Right cardiac atrium (tissue), 5 donors: ENCODE results near the gene PREP. TPM values are rescaled to one million over a fixed set of nuclear protein-coding genes. Genes with fewer than 3 reads are reported as not detected.
"Not testable (repeated sequence)": the region's sequence is repeated elsewhere in the genome, so short reads cannot be mapped to it uniquely, and the experiment has no call there.

ENCODE experiments used
- ATAC-seq, 2 donors: fragments of 200-7000 bp; cut with Tn5 transposase; one replicate each; pipeline versions ENCODE4 v1.8.0 to v1.9.1; 2020; ENCODE audit warnings: moderate library complexity in 2 of 2, mild to moderate bottlenecking in 1 of 2
- DNase-seq, 3 donors: peaks; one replicate each; pipeline ENCODE4 v3.0.0-alpha.2; 2020
- H3K27ac ChIP-seq: one replicate; pipeline ENCODE4 v1.5.1; 2013; ENCODE audit warnings: mild to moderate bottlenecking, low read length, control low read depth, moderate library complexity
- H3K27me3 ChIP-seq: one replicate; pipeline ENCODE4 v1.6.1; 2013; ENCODE audit not compliant: control insufficient read depth, insufficient read depth
- H3K4me1 ChIP-seq: one replicate; pipeline ENCODE4 v1.6.1; 2013; ENCODE audit warnings: low read length; ENCODE audit not compliant: control insufficient read depth, insufficient read depth
- H3K4me3 ChIP-seq: one replicate; pipeline ENCODE4 v1.5.1; 2013; ENCODE audit warnings: low read length, control low read depth
- H3K9me3 ChIP-seq: one replicate; pipeline ENCODE4 v1.6.1; 2013; ENCODE audit warnings: low read length; ENCODE audit not compliant: control insufficient read depth
- WGBS: extraction: QIAGEN DNeasy Blood & Tissue Kit; methylation state at CpG from one replicate; pipeline ENCODE4 v1.1.7; 2013; 5-methylcytosine and 5-hydroxymethylcytosine counted together
- intact Hi-C, 4 donors: fragments of 100-400 bp; cut with DNase I; formaldehyde crosslinking; loops; one replicate each; pipeline versions ENCODE4 v1.11.0 to v1.14.0; 2022 to 2023
- polyA plus RNA-seq: library from polyadenylated mRNA; stranded (reverse); fragments of 200-250 nt; gene quantifications from one replicate; pipeline ENCODE4 v1.2.3, GENCODE V29; 2013
- total RNA-seq, 4 donors: library from RNA; stranded (reverse); fragmentation: NEBNext Ultra II Directional; extraction: Animal tissue kit (Norgen Biotek cat#: 25700); gene quantifications; one replicate each; pipeline ENCODE4 v1.2.1, GENCODE V29; 2021
- donor health status: healthy with polysubstance abuse.
- donor health status: DM: no; HTN: yes; CAD: no.
- donor health status: DM: no; HTN: no; CAD: no.
- donor health status: DM: no; HTN: yes; CAD: no; lungs with severe emphysema.
- donor health status: DM: yes; HTN: yes; CAD: no.

The PREP gene
- total and polyA plus RNA-seq, 5 donors, result 19.5 to 26.8 (median 26.0) TPM

DNA sequence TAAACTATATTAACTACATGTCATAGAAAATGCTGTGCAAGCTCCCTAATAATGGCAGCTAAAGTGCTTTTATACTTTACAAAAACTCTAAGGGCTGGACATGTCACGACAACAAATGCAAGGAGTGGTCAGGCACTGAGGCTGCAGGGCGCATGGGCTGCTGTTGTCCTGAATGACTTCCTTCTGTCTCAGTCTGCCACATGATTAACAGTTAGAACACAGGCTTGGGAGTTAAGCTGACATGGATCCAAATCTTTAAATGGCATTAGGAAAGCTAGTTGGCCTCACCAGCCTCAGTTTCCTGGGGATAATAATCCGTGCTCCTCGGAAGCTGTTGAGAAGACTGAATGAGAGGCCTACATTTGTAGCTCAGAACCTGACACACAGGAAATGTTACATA lies 57.4 kb downstream of the PREP start:
- ATAC-seq (peak; percentile 23 to 64), DNase-seq (no peak)
- no peaks in the 10 kb centered on the region for H3K9me3 ChIP-seq
- peaks cover 2% of the 10 kb centered on the region for H3K4me1 ChIP-seq
- intact Hi-C loops, result no loop called here
- no peak overlapping the region for H3K4me3 ChIP-seq
- H3K27ac ChIP-seq, result peak overlapping the region; percentile 20
- H3K27me3 ChIP-seq, result no peaks in the 10 kb centered on the region
- 74% methylated on average over 4 of the region's 4 CpGs for WGBS

DNA sequence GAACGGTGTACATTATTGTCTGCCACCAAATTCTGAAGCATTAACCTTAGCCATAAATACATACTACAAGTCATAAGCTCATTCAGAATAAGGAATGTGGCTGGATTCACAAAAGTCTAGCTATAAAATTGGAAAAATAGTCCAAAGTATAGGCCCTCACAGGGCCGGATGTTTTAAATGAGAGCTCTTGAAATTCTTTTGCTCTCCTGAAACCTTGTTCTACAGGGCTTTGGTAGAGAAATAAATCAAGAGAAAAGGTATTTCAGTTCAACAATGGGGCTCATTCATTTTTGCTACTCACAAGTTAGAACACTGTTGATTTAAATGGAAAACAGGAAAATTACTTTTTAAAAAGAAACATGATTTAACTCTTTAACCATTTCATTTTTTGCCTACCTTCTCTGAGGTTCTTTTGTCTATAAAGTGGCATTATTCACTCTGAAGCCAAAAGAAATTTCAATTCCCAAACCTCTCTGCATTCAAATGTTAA lies 58.0 kb downstream of the PREP start:
- intact Hi-C loops, result no loop called here
- Histone ChIP-seq H3K9me3 (no peaks in the 10 kb centered on the region), H3K27ac (no peak overlapping the region), H3K4me3 (no peak overlapping the region), H3K27me3 (no peaks in the 10 kb centered on the region), H3K4me1 (peaks cover 2% of the 10 kb centered on the region)
- 82% methylated on average over 2 of the region's 2 CpGs for WGBS
- ATAC-seq (no peak), DNase-seq (no peak)

DNA sequence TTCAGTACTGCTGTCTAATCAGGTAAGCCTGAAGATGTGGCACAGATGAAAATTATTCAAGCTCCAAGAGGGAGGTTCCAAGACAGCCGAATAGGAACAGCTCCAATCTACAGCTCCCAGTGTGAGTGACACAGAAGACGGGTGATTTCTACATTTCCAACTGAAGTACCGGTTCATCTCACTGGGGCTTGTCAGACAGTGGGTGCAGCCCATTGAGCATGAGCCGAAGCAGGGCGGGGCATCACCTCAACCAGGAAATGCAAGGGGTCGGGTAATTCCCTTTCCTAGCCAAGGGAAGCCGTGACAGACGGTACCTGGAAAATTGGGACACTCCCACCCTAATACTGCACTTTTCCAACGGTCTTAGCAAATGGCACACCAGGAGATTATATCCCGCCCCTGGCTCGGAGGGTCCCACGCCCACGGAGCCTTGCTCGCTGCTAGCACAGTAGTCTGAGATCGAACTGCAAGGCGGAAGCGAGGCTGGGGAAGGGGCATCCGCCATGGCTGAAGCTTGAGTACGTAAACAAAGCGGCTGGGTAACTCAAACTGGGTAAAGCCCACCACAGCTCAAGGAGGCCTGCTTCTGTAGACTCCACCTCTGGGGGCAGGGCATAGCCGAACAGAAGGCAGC lies 64.4 kb downstream of the PREP start:
- intact Hi-C loops, ATAC-seq, H3K4me1 ChIP-seq, H3K27me3 ChIP-seq, H3K9me3 ChIP-seq, H3K27ac ChIP-seq, H3K4me3 ChIP-seq, DNase-seq: not testable (repeated sequence)
- 96% methylated on average over 21 of the region's 21 CpGs for WGBS

DNA sequence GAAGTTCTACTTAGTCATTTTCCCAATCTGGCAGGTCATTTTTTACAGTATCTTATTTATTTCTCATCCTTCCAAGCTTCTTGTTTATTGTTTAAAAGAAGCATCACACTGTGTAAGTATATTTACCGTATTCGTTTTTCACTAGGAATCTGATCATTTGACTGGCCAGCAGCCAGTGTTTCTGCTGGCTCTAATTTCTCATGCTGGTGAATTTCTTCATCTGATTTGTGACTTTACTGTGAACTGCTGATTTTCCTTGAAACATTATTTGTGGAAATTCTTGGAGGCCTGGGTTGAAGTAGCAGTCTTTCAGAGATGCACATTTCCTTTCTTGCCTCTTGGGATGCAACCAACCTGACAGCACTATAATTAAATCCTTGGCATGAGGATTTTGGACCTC lies 65.9 kb downstream of the PREP start:
- H3K4me1 ChIP-seq, result no peaks in the 10 kb centered on the region
- DNase-seq, result no peak
- H3K4me3 ChIP-seq, result no peak overlapping the region
- intact Hi-C loops, result no loop called here
- WGBS, result 71% methylated on average over 2 of the region's 2 CpGs
- H3K27ac ChIP-seq, result no peak overlapping the region
- no peak for ATAC-seq
- no peaks in the 10 kb centered on the region for H3K9me3 ChIP-seq
- no peaks in the 10 kb centered on the region for H3K27me3 ChIP-seq

DNA sequence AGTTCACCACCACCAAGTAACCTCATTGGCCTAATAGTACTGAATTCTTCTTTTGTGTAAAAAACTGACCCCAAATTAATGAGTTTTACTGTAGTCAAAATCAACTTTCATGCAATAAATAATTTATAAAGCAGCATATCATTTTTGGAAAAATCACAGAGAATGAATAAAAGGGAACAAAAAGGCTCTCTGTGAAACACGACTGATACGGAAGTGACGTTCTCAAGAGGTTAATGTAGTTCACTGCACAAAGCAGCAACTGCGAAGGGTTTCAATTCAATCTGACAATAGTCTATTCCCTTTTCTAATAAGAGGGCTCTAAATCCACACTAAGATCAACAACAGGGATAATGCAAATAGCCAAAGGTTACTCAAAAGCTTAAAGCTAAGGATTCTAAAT lies 70.3 kb downstream of the PREP start:
- WGBS, result 92% methylated on average over 4 of the region's 4 CpGs
- H3K27ac ChIP-seq, result no peak overlapping the region

DNA sequence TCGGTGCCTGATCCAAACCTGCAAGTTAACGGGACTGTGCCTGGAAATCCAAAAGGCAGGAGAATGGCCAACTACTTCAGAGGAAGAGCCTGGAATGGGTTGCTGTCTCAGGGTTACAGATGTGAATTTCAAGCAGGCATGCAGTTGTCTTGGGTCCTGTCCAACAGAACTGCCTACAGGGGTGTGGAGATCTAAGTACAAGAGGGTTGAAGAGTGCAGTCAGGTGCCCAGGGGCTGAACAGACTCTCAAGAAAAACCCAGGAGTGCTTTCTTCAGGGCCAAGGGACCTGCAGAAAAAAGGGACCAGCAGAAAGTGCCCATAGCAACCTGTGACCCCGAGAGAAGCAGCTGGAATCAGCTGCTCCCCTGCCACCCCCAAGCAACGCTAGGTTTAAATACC lies 71.0 kb downstream of the PREP start:
- 92% methylated on average over 4 of the region's 4 CpGs for WGBS
- no peak overlapping the region for H3K27ac ChIP-seq
- DNase-seq (no peak), ATAC-seq (no peak)
- intact Hi-C loops, result no loop called here
- no peak overlapping the region for H3K4me3 ChIP-seq
- H3K27me3 ChIP-seq, result no peaks in the 10 kb centered on the region
- H3K4me1 ChIP-seq, result no peaks in the 10 kb centered on the region
- no peaks in the 10 kb centered on the region for H3K9me3 ChIP-seq

More for the DNA sequence above, 70.3 kb downstream of the PREP start:
- Histone ChIP-seq H3K9me3 (no peaks in the 10 kb centered on the region), H3K4me3 (no peak overlapping the region), H3K27me3 (no peaks in the 10 kb centered on the region), H3K4me1 (no peaks in the 10 kb centered on the region)
- no peak for ATAC-seq
- DNase-seq, result no peak
- intact Hi-C loops, result no loop called here

DNA sequence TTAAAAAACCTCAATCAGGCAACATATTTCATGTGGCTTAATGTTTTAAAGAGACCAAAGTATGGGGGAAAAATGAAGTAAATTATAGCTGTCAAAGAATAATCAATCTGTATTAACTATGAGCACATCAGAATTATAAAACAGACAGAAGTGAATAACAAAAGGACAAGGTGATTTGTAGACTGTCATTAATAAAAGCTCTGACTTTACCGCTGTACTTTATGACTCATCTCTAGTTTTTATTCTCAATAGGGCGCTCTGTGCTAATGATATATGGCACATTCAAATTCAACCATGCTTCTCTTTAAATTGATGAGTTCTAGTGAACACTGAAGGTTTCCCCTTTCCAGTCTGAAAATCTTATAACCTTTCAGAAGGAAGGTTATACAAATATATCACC lies 72.0 kb downstream of the PREP start:
- intact Hi-C loops, result no loop called here
- 98% methylated on average over 2 of the region's 2 CpGs for WGBS
- no peaks in the 10 kb centered on the region for H3K4me1 ChIP-seq
- H3K9me3 ChIP-seq, result no peaks in the 10 kb centered on the region
- no peak overlapping the region for H3K4me3 ChIP-seq
- no peak overlapping the region for H3K27ac ChIP-seq
- ATAC-seq (no peak), DNase-seq (no peak)
- H3K27me3 ChIP-seq, result no peaks in the 10 kb centered on the region

DNA sequence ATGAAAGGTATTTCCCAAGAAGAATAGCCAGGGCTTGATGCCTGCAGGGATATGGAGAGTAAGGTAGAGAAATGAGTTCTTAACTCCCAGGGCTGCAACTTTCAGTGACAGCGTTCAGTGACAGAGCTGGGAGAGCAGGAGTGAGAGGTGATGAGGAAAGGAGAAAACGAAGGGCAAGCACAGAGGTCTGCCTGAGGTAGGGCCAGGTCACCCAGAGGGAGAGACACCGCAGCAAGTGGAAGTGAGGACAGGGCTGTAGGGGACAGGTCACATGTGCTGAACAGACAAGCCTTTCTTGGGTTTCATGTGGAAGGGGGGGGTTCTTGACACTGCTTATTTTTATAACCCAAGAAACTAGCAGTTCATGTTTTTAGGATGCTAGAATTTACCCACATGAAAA lies 72.5 kb downstream of the PREP start:
- ATAC-seq, result no peak
- Histone ChIP-seq H3K4me1 (no peaks in the 10 kb centered on the region), H3K9me3 (no peaks in the 10 kb centered on the region), H3K27ac (no peak overlapping the region), H3K27me3 (no peaks in the 10 kb centered on the region), H3K4me3 (no peak overlapping the region)
- intact Hi-C loops, result no loop called here
- no peak for DNase-seq
- 59% methylated on average over 3 of the region's 3 CpGs for WGBS

DNA sequence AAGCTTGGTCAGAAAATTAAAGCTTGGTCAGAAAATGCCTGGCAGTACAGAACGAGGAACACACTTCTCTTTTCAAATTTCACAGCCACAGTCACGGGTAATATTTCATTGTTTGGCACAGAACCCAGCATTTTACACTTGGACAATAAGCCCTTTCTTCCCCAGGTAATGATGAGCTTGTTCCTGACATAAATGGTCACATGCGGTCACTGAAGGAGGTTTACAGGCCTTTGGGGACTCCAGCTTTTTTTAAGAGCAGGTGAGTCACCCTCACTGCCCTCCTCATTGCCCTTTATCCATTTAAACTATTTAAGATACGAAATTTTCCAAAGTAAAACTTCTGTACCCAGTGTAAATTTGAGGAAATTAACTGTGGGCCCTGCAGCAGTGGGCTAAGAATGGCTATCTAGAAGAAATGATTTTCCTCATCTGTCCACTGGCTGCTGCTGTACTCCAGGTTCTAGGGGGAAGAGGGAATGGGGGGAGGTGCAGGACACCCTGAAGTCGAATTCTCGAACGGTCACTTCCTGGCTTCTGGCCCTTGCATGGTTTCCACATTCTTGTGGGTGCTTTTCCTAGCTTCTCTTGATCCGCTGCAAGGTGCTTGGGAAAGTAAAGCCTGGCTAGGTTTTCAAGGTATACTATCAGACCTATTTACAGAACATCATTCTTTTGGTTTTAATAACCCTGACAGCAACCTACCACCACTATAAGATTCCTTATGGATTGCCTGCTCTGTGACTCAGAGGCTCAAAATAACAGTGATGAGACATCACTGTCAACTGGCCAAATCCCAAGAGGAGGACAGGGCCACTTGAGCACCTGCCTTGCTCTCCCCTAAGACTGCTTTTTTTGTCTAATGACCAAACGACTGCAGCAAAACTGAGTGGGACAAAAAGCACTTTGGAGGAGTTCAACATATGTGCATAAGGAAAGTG lies 75.8 kb downstream of the PREP start:
- Histone ChIP-seq H3K27me3 (no peaks in the 10 kb centered on the region), H3K9me3 (no peaks in the 10 kb centered on the region), H3K4me3 (no peak overlapping the region), H3K27ac (peak overlapping the region; percentile 66), H3K4me1 (no peaks in the 10 kb centered on the region)
- DNase-seq (no peak), ATAC-seq (peak; percentile 70 to 82)
- intact Hi-C loops, result no loop called here
- 65% methylated on average over 9 of the region's 9 CpGs for WGBS

DNA sequence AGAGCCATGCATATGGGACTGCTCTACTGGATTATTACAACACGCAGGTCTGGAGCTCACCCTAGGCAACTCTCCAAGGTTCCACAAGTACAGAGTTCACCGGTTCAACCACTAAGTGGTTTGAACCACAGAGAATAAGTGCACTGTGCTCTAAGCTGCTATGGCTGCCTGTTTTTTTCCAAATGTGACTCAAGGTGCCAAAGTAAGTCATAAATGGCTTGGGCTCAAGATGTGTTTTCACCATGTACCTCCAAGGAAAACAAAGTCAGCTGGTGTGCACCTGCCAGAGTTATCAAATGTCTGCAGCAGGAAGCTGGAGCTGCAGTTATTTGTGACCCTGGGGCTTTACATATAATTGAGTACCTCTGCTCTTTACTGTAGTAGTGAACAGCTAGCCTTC lies 76.7 kb downstream of the PREP start:
- Histone ChIP-seq H3K4me1 (no peaks in the 10 kb centered on the region), H3K27ac (no peak overlapping the region), H3K27me3 (no peaks in the 10 kb centered on the region), H3K4me3 (no peak overlapping the region), H3K9me3 (no peaks in the 10 kb centered on the region)
- WGBS, result 51% methylated on average over 2 of the region's 2 CpGs
- intact Hi-C loops, result no loop called here
- DNase-seq (no peak), ATAC-seq (peak; percentile 36 to 43)

DNA sequence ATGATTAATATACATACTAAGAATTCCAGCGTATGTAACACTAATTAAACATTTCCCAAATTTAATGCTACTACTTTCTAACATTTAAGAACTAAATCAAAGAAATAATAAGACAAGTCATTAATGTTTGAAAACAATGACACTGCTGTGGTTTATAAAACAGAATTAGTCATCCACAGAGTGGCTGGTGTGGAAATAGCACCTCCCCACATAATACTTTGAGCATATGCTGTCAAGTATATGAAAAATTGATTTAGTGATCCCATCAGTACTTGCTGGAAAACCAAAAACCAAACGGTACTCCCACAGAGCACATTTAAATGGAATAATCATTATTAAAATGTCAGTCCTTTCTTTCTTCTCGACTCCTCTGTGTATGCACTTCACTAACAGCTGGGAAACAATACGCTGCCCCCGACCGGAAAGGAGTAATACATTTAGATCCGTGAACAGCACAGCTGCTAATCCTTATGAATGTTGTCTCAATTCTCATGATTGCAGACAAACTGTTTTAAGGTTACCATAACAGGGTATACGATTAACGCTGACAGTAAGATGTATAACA lies 78.4 kb downstream of the PREP start:
- intact Hi-C loops, result no loop called here
- H3K4me3 ChIP-seq, result no peak overlapping the region
- no peak overlapping the region for H3K27ac ChIP-seq
- 82% methylated on average over 9 of the region's 9 CpGs for WGBS
- H3K9me3 ChIP-seq, result no peaks in the 10 kb centered on the region
- no peak for DNase-seq
- H3K4me1 ChIP-seq, result no peaks in the 10 kb centered on the region
- ATAC-seq, result no peak
- H3K27me3 ChIP-seq, result no peaks in the 10 kb centered on the region
